GM21529 (cell line): Measurements from ENCODE around the gene FREM1.
A peak's percentile ranks its signal among the peaks of the same experiment; 100 is the strongest.

Source experiments
- ATAC-seq: cut with Tn5 transposase; IDR thresholded peaks from one replicate; pipeline ENCODE4 v1.9.1; 2021; ENCODE audit not compliant: unreplicated experiment

Gene FREM1

DNA sequence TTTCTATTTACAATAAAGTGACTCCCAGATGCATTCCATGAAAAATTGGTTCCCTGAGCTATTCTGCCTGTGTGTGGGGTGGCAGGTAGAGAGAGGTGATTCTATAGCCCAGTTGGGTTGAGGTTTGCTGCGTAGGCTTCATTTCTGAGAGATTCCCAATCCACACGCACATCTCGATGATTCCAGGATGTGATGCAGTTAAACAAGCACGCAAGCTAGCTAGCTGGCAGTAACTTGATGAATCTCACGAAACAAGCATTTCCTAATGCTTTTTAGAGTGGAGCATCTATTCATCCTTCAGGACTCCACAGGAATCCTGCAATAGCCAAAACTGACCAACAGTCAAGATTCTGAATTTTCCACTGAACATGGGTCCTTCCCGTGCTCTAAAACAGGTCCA, 143.9 kb downstream of the FREM1 start:
- no peak for ATAC-seq

GRCh38 chr9:14761584-14761983, 148.6 kb downstream of the FREM1 start:
- no peak for ATAC-seq

DNA sequence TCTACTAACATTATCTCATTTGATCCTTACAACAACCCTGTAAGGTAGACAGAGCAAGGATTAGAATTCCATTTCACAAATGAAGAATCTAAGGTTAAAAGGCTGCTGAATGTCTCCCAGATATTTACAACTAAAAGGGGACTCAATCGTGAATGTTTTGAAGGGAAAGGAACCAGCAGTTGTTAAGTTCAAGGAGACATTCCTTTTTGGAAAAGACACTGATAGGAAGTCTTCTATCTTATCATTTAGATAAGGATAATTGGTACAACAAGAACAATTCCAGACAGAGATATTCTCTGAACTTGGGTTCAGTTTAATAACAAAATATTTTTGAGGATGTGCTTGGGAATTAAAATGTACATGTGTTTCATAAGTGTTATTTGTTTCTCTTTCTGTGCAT, 150.2 kb downstream of the FREM1 start:
- no peak for ATAC-seq

GRCh38 chr9:14756291-14756690, 153.9 kb downstream of the FREM1 start:
- no peak for ATAC-seq

- no peak for ATAC-seq
Observed at GRCh38 chr9:14752871-14753270, 157.4 kb downstream of the FREM1 start.

DNA sequence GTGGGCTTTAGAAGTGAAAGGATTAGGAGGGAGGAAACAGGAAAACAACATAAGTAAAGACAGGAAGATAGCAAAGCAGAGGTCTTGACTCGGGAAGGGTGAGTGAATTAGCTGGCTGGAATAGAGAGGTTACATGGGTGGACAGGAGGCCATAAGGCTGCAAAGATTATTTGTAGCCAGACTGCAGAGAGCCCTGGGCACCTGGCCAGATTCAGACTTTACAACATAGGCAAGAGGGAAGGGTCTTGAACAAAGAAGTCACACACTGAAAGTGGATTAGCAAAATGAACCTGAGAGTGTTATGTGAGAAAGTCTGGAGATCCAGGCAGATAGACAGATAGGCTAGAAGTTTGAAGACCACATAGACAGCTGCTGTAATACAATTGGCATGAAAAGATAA, 158.0 kb downstream of the FREM1 start:
- ATAC-seq: no peak

GRCh38 chr9:14750821-14751220, 159.4 kb downstream of the FREM1 start:
- no peak for ATAC-seq

DNA sequence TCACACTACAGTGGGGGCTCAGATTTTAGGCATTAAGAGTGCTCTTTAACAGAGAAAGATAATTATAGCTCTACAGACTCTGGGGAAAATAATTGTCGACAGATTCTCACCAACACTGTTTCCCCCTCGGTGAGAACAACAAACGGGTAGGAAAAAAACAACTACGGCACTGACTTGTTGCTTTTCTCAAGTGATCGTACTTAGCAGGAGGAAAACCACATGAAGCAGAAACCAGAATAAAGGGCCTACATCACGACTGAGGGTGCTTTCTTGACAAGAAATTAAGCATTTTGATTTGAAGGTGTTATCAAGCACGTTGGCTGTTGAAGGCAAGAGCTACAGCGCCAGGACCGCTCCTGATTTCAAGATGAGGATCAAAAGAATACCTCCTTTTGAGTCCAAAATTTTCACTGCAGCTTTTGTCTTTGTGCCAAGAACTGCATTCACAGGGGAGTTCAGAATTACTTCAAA, 160.5 kb downstream of the FREM1 start:
- ATAC-seq: no peak

GRCh38 chr9:14748373-14748772, 161.9 kb downstream of the FREM1 start:
- ATAC-seq: no peak

DNA sequence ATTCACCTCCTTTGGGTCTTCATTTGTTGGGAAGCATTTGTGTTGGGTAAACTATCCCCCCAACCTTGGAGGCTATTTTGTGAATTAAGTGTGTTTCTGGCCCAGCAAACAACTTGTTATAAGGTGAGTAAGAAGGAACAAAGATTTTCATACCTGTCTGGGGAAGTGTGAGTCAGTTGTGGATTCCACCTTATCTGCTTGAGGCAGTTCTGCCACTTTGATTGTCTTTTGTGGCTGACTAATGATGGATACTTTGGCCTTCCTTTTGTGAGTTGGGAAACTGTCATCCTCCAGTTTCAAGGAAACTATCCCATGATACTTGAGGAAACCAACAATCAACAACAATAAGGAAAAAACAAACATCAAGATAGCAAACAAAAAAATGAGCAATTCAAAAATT, 163.1 kb downstream of the FREM1 start:
- no peak for ATAC-seq

GRCh38 chr9:14746626-14747025, 163.6 kb downstream of the FREM1 start:
- no peak for ATAC-seq

DNA sequence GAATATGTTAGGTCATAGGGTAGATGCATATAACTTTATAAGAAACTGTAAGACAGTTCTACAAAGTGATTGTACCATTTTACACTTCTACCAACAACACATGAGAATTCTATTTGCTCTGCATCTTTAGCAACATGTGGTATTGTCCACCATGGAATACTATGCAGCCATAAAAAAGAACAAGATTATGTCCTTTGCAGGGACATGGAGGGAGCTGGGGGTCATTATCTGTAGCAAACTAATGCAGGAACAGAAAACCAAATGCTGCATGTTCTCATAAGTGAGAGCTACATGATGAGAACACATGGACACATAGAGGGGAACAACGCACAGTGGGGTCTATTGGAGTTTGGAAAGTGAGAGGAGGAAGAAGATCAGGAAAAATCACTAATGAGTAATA, 165.5 kb downstream of the FREM1 start:
- no peak for ATAC-seq

- peak; percentile 90 for ATAC-seq
Observed at GRCh38 chr9:14741369-14741768, 168.9 kb downstream of the FREM1 start.

GRCh38 chr9:14733133-14733532, 177.1 kb downstream of the FREM1 start:
- no peak for ATAC-seq

DNA sequence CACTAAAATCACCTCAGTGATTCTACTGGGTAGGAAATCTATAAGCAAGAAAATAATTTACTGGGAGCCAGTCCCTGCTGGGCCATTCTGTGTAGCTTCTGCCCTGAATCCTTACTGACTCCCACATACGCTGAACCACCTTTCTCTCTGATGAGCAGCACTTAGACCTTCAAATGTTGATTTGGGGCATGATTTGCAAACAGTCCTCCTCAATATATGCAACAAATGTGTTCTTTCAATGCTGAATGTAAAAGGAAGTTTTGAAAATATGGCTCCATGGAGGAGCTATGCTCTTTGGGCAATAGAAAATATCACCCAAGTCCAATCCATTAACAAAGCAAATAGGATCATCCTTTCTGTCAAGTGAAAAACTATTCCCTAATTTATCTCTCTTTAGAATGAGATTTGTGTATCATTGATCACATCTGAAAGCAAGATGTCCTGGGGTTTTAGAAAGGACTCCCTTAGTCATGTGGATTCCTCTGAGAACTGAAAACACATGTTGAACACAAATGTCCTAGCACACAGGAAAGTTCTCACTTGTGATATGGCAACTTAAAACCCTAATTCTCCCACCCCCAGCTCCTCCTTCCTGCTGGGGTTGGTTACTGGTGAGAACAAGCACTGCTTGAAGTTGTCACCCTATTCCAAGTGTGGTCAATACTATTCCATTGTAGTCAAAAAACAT, 178.8 kb downstream of the FREM1 start:
- no peak for ATAC-seq

GRCh38 chr9:14730461-14730898, 179.7 kb downstream of the FREM1 start:
- no peak for ATAC-seq

DNA sequence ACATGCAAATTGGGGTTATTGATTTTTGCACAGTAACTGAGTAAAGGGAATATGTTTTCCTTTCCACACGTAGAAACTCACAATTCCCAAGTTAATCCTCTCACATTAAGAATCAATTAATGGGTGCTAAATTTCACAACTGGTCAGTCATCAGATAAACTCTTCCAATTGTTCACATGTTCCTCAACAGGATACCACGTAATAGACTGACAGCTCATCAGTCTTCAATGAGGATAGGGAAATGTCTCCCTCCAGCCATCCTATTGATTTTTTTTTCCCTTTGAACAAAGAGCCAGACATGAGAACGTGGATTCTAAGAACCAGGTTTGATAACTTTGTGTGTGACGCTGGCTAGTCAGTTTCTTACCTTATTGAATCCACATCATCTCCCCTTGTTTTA, 186.9 kb downstream of the FREM1 start:
- no peak for ATAC-seq

DNA sequence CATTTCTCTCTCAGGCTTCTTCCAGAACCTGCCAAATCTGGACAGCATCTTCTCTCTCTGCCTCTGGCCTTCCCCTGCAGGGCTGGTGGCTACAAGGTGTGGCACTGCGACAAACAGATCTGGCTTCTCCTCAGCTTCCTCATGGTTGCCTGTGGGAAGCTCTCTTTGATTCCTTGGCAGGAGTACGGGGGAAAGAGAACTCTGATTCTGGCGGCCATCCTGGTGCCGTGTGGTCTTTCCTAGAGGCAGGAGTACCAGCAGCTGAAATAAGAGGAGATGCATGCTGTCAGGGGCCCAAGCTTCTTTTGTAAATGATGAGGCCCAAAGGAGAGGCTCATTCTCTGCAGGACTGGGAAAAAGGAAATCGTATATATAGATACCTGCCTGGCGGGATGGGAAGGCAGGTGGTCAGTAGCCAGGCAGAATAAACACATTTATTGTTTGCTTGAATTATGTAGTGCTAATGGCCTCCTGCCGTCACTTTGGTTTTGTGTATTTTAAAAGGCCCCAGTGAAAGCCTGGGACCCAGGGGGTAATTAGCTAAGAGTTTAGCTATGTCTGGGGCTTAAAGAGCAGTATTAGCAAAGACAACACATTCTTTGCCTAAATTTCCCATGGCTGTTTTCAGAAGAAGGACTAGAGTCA, 187.7 kb downstream of the FREM1 start, which contains the start of gene CER1:
Gene CER1 (minus strand): TSS at position 343 of the 645 bp plus-strand sequence. CDS start 61 bp downstream, at position 282.
- no peak for ATAC-seq

GRCh38 chr9:14719231-14719923, 190.9 kb downstream of the FREM1 start:
- ATAC-seq: no peak

DNA sequence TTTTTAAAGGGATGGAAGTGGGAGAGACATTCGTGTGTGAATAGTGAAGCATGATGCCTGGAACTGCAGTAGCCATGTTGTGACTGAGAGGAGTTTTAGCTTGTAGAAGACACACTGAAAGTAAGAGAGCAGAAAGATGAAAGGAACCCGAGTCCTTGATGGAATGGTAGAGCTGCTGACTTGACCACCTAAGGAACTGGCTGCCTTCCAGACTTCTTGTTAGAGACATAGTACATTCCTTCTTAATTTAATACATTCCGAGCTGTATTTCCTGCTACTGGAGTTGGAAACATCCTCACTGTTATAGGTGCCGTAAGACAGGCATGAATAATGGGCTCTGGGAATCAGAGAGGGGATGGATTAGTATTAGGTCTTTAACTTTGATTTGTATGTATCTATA, 195.1 kb downstream of the FREM1 start:
- no peak for ATAC-seq

DNA sequence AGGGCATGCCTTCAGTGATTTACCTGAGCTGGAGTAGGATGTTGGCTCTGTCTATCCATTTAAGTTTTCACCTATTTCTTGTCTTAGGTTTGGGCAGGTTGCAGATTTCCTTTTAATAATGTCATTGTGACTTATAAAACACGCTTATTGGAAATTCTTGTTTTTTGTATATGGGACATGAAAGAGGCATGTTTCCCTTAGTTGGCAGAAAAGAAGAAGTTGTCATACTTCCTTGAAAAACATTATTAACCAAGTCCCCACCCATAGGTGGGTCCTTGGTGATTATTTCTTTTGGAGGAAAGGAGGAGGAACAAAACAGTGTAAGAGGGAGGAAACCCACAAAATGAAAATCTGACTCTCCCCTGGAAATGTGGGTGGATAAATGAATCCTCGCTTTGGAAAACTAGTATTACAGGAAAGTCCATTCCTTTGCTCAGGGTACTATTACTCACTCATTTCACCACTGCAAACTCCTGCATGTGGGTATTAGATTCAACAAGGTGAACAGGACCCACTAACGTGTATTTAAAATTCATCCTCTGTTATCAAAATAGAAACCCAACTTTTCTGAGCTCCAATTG, 197.0 kb downstream of the FREM1 start:
- ATAC-seq: no peak

- no peak for ATAC-seq
Observed at GRCh38 chr9:14710804-14711203, 199.4 kb downstream of the FREM1 start.
